Activated naive CD8-positive, alpha-beta T cell treated with anti-CD3 and anti-CD28 coated beads for 36 hours (primary cell): ENCODE data around the gene TGFBR1. TPM values are rescaled to one million over a fixed set of nuclear protein-coding genes. Genes with fewer than 3 reads are reported as not detected.

Source experiments
- total RNA-seq, 2 experiments: library from RNA; stranded (reverse); gene quantifications; one replicate each; pipeline ENCODE4 v1.2.3, GENCODE V29; 2021

Gene TGFBR1
- total RNA-seq, 2 experiments from 2014 or later: 30.4 to 32.1 TPM

Other genes starting within 250 kb of the TGFBR1 start
- under 1 TPM in 1 of 2 experiments, not detected in 1; 0.06 TPM for gene COL15A1, start 161.2 kb upstream of the TGFBR1 start, total RNA-seq
- 10 to 100 TPM; 27.3 to 30.3 TPM for gene ALG2, start 116.8 kb downstream of the TGFBR1 start, total RNA-seq
- 100 to 1,000 TPM; 161 to 164 TPM for gene SEC61B, start 117.2 kb downstream of the TGFBR1 start, total RNA-seq